Activated T-cell treated with anti-CD3 and anti-CD28 coated beads, Interleukin-2, amount 50 U/mL, for 4 hours (primary cell): ENCODE measurements around the gene ATP12A. TPM values are rescaled to one million over a fixed set of nuclear protein-coding genes. Genes with fewer than 3 reads are reported as not detected.

Experiments used
- ATAC-seq, 2 donors: fragments of 200-7000 bp; cut with Tn5 transposase; one replicate each; pipeline ENCODE4 v1.10.0; 2021
- DNase-seq: peaks from one replicate; pipeline ENCODE4 v3.0.0-alpha.2; 2020
- H3K27me3 Mint-ChIP-seq: one replicate; pipeline ENCODE4 v1.8.0; 2021; ENCODE audit warnings: low read depth, mixed read lengths
- H3K36me3 Mint-ChIP-seq: one replicate; pipeline ENCODE4 v1.8.0; 2022; ENCODE audit warnings: mixed read lengths; ENCODE audit not compliant: insufficient read depth
- H3K4me1 Mint-ChIP-seq: one replicate; pipeline ENCODE4 v1.8.0; 2021; ENCODE audit warnings: low read depth, mixed read lengths
- H3K4me3 Mint-ChIP-seq: one replicate; pipeline ENCODE4 v1.8.0; 2021; ENCODE audit warnings: mild to moderate bottlenecking, moderate library complexity, mixed read lengths
- H3K9me3 Mint-ChIP-seq: one replicate; pipeline ENCODE4 v1.8.0; 2021; ENCODE audit warnings: mixed read lengths
- total RNA-seq, 3 donors: library from RNA; stranded (reverse); gene quantifications; one replicate each; pipeline ENCODE4 v1.2.1, GENCODE V29; 2021

Gene ATP12A
- total RNA-seq, 3 donors from 2014 or later, result 0.05 TPM; not detected in 2

DNA sequence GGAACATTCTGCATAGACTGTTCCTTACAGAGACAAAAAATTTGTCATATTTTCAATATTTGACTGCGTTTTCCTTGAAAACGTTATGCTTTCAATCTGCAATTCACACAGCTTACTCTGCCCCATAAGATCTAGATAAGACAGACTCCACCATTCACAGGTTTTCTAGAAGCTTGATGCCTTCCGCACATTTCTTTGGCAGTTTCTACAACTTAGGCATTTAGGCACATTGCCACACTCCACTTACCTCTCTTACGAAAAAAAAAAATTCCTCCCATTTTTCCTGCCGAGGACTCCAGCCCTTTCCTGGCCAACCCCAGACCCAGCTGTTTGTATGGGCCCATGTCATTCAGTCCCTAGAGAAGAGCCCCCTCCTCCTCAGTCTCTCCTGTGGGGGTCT is 11.2 kb downstream of the ATP12A start:
- DNase-seq (no peak), ATAC-seq (no peak)
- Mint-ChIP-seq H3K36me3 (no peaks in the 10 kb centered on the region), H3K27me3 (peaks cover 60% of the 10 kb centered on the region), H3K9me3 (no peaks in the 10 kb centered on the region), H3K4me3 (no peak overlapping the region), H3K4me1 (peaks cover 4% of the 10 kb centered on the region)

DNA sequence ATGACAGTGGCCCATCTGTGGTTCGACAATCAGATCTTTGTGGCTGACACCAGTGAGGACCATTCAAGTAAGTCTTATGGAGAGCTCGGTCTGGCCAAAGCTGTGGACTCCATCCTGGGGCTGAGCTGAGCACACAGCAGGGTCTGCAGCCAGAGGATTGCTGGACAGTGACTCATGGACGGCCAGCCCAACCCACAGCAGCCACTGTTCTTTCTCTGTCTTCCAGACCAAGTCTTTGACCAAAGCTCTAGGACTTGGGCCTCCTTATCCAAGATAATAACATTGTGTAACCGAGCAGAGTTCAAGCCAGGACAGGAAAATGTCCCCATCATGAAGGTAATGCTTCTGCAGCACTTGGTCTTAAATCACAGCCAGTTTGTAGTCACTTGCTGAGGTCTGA is 12.4 kb downstream of the ATP12A start:
- DNase-seq (no peak), ATAC-seq (no peak)
- peaks cover 4% of the 10 kb centered on the region for H3K4me1 Mint-ChIP-seq
- no peaks in the 10 kb centered on the region for H3K36me3 Mint-ChIP-seq
- H3K9me3 Mint-ChIP-seq, result no peaks in the 10 kb centered on the region
- H3K27me3 Mint-ChIP-seq, result peaks cover 53% of the 10 kb centered on the region
- H3K4me3 Mint-ChIP-seq, result no peak overlapping the region

DNA sequence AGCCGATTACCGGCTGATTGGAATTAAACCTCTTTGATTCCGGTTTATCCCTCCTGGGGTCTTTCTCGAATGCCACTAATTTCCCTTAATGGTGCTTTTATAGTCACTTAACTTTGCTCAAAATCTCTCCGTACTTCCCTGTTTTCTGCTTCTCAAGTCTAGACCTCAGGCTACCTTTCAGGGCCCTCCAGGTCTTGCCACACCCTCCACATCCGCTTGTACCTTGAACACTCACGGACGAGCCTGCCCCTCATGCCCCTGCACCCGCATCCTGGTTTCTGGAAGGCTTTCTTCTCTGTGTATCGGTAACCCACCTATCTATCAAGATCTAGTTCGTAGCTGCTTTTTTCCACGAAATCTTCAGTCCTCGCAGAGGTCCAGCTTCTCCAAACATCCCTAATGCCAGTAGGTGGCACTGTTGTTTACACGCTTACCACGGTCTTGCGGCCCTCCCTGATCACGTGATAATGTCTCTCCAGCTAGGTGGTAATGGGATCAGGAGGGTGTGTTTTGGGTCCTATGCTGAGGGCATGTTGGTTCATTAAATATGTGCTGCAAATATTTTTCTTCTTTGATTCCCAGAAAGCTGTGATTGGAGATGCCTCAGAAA is 13.8 kb downstream of the ATP12A start:
- DNase-seq, result no peak
- H3K36me3 Mint-ChIP-seq, result no peaks in the 10 kb centered on the region
- peaks cover 51% of the 10 kb centered on the region for H3K27me3 Mint-ChIP-seq
- no peak overlapping the region for H3K4me3 Mint-ChIP-seq
- H3K4me1 Mint-ChIP-seq, result peaks cover 4% of the 10 kb centered on the region
- ATAC-seq, result peak; percentile 69 to 75
- H3K9me3 Mint-ChIP-seq, result no peaks in the 10 kb centered on the region

- Mint-ChIP-seq H3K36me3 (no peaks in the 10 kb centered on the region), H3K9me3 (no peaks in the 10 kb centered on the region), H3K27me3 (peaks cover 52% of the 10 kb centered on the region), H3K4me3 (no peak overlapping the region), H3K4me1 (peaks cover 4% of the 10 kb centered on the region)
- no peak for DNase-seq
- no peak for ATAC-seq
Measured at GRCh38 chr13:24694907-24695306, 14.7 kb downstream of the ATP12A start.

DNA sequence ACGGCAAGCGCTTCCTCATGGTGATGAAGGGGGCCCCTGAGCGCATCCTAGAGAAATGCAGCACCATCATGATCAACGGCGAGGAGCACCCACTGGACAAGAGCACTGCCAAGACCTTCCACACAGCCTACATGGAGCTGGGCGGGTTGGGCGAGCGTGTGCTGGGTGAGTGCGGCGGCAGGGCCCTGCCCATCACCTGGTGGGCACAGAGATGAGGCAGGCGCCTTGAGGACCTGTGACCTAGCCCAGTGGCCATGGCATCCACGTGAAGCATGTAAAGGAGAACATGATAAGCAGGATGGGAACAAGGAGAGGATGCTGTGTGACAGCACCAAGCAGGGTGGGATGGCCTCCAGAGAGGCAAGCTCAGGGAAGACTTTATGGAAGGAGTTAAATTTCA is 18.5 kb downstream of the ATP12A start:
- DNase-seq, result no peak
- peaks cover 4% of the 10 kb centered on the region for H3K4me1 Mint-ChIP-seq
- H3K9me3 Mint-ChIP-seq, result no peaks in the 10 kb centered on the region
- no peaks in the 10 kb centered on the region for H3K36me3 Mint-ChIP-seq
- no peak for ATAC-seq
- no peak overlapping the region for H3K4me3 Mint-ChIP-seq
- H3K27me3 Mint-ChIP-seq, result peaks cover 26% of the 10 kb centered on the region

- ATAC-seq, result no peak
- Mint-ChIP-seq H3K27me3 (peaks cover 20% of the 10 kb centered on the region), H3K4me1 (no peaks in the 10 kb centered on the region), H3K36me3 (no peaks in the 10 kb centered on the region), H3K4me3 (no peak overlapping the region), H3K9me3 (no peaks in the 10 kb centered on the region)
- DNase-seq, result no peak
Measured at GRCh38 chr13:24699541-24699940, 19.3 kb downstream of the ATP12A start.

DNA sequence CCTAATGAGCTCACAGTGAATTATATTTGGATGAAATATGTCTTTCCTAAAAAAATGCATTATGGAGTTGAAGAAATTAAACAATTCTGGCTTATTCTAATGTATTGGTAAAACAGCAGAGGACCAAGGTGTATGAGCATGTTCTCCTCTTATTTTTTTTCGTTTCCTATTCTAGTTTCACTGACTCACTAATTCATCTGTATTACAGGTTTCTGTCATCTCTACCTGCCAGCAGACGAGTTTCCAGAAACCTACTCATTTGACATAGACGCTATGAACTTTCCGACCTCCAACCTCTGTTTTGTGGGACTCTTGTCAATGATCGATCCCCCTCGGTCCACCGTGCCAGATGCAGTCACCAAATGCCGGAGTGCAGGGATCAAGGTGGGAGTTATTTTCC is 20.3 kb downstream of the ATP12A start:
- Mint-ChIP-seq H3K4me3 (no peak overlapping the region), H3K9me3 (no peaks in the 10 kb centered on the region), H3K27me3 (peaks cover 20% of the 10 kb centered on the region), H3K4me1 (no peaks in the 10 kb centered on the region), H3K36me3 (no peaks in the 10 kb centered on the region)
- DNase-seq (no peak), ATAC-seq (peak in 1 of 2 donors; percentile 40)

DNA sequence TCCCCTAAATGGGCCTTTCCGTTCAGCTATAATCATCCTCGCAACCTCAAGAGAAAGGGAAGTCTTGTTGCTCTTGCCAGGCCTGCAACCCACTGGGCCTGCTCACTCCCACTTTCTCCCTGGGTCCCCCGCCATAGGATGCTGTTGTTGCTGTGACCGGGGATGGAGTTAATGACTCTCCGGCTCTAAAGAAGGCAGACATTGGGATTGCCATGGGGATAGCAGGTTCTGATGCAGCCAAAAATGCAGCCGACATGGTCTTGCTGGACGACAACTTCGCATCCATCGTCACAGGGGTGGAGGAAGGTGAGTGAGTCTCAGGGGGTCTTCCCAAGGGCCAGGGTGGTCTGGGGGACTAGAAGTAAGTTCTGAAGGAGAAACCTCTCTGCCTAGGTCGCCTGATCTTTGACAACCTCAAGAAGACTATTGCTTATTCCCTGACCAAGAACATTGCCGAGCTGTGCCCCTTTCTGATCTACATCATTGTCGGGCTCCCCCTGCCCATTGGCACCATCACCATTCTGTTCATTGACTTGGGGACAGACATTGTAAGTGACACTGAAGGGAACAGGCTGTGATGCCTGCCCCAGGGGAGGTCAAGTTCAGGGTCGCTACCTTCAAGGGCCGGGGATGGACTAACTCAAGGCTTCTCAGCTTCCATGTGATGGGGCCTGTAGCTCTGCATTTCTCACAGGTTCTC is 26.8 kb downstream of the ATP12A start:
- no peak overlapping the region for H3K4me3 Mint-ChIP-seq
- H3K36me3 Mint-ChIP-seq, result no peaks in the 10 kb centered on the region
- DNase-seq (no peak), ATAC-seq (no peak)
- H3K27me3 Mint-ChIP-seq, result no peaks in the 10 kb centered on the region
- peaks cover 14% of the 10 kb centered on the region for H3K4me1 Mint-ChIP-seq
- H3K9me3 Mint-ChIP-seq, result no peaks in the 10 kb centered on the region

- peak overlapping the region; percentile 49 for H3K4me3 Mint-ChIP-seq
- ATAC-seq (peak; percentile 92), DNase-seq (peak; percentile 26)
- no peaks in the 10 kb centered on the region for H3K36me3 Mint-ChIP-seq
- no peaks in the 10 kb centered on the region for H3K27me3 Mint-ChIP-seq
- peaks cover 14% of the 10 kb centered on the region for H3K4me1 Mint-ChIP-seq
- H3K9me3 Mint-ChIP-seq, result no peaks in the 10 kb centered on the region
Measured at GRCh38 chr13:24709186-24709913, 29.1 kb downstream of the ATP12A start.

- DNase-seq, result no peak
- Mint-ChIP-seq H3K4me3 (no peak overlapping the region), H3K27me3 (peaks cover 3% of the 10 kb centered on the region), H3K9me3 (no peaks in the 10 kb centered on the region), H3K36me3 (no peaks in the 10 kb centered on the region), H3K4me1 (peaks cover 14% of the 10 kb centered on the region)
- no peak for ATAC-seq
Measured at GRCh38 chr13:24713022-24713421, 32.8 kb downstream of the ATP12A start.

GRCh38 chr13:24716011-24716410 is 35.8 kb downstream of the ATP12A start:
- Mint-ChIP-seq H3K4me3 (no peak overlapping the region), H3K36me3 (no peaks in the 10 kb centered on the region), H3K27me3 (peaks cover 8% of the 10 kb centered on the region), H3K9me3 (no peaks in the 10 kb centered on the region), H3K4me1 (peaks cover 1% of the 10 kb centered on the region)
- DNase-seq (no peak), ATAC-seq (no peak)

DNA sequence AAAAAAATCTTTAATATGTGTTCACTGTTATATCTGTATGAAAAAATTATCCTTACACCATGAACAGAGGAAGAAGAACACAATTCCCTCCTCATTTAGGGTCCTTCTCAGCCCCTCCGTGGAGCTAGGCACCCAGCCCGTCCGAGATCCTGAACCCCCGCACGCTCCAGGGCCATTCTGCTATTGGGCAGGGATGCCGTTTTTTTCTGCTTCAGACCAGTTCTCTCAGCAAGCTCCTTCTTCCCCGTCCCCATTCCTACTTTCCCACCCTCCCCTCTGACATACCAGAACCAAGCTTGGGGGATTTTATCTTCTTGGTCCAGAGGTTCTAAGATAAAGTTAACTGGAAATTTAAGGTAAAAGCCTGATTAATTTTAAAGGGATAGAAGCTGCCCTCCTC is 36.2 kb downstream of the ATP12A start:
- Mint-ChIP-seq H3K9me3 (no peaks in the 10 kb centered on the region), H3K4me1 (peaks cover under 1% of the 10 kb centered on the region), H3K36me3 (no peaks in the 10 kb centered on the region), H3K4me3 (no peak overlapping the region), H3K27me3 (peaks cover 8% of the 10 kb centered on the region)
- no peak for ATAC-seq
- DNase-seq, result no peak

DNA sequence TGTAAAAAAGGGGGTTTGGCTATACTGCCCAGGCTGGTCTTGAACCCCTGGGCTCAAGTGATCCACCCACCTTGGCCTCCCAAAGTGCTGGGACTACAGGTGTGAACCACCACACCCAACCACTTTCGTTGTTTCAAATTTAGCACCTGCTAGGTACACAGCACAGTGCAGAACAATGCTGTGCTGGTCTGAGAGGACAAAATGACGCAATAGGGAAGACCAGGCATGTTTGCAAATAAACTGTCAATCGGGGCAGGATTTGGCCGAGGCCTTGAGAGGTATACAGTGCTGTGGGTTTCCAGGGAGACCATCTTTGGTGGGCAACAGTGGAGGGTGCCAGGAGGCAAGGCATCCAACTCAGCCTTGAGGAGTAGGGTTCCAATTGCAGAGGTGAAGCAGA is 37.0 kb downstream of the ATP12A start:
- no peaks in the 10 kb centered on the region for H3K9me3 Mint-ChIP-seq
- DNase-seq (no peak), ATAC-seq (no peak)
- no peaks in the 10 kb centered on the region for H3K36me3 Mint-ChIP-seq
- H3K4me1 Mint-ChIP-seq, result no peaks in the 10 kb centered on the region
- H3K27me3 Mint-ChIP-seq, result peaks cover 8% of the 10 kb centered on the region
- H3K4me3 Mint-ChIP-seq, result no peak overlapping the region

- Mint-ChIP-seq H3K4me3 (no peak overlapping the region), H3K9me3 (no peaks in the 10 kb centered on the region), H3K4me1 (no peaks in the 10 kb centered on the region), H3K36me3 (no peaks in the 10 kb centered on the region), H3K27me3 (peaks cover 8% of the 10 kb centered on the region)
- DNase-seq (no peak), ATAC-seq (no peak)
Measured at GRCh38 chr13:24718192-24718965, 38.2 kb downstream of the ATP12A start.
